Measurements from ENCODE around the gene ACADVL. TPM values are rescaled to one million over a fixed set of nuclear protein-coding genes. Genes with fewer than 3 reads are reported as not detected.
A peak's percentile ranks its signal among the peaks of the same experiment; 100 is the strongest.
"Not testable (repeated sequence)": the region's sequence is repeated elsewhere in the genome, so short reads cannot be mapped to it uniquely, and the experiment has no call there.

The ACADVL gene
- total RNA-seq (100 to 1,000 TPM; 311 to 569 (median 338) TPM), polyA plus RNA-seq (100 to 1,000 TPM; 211 to 587 (median 491) TPM)

DNA sequence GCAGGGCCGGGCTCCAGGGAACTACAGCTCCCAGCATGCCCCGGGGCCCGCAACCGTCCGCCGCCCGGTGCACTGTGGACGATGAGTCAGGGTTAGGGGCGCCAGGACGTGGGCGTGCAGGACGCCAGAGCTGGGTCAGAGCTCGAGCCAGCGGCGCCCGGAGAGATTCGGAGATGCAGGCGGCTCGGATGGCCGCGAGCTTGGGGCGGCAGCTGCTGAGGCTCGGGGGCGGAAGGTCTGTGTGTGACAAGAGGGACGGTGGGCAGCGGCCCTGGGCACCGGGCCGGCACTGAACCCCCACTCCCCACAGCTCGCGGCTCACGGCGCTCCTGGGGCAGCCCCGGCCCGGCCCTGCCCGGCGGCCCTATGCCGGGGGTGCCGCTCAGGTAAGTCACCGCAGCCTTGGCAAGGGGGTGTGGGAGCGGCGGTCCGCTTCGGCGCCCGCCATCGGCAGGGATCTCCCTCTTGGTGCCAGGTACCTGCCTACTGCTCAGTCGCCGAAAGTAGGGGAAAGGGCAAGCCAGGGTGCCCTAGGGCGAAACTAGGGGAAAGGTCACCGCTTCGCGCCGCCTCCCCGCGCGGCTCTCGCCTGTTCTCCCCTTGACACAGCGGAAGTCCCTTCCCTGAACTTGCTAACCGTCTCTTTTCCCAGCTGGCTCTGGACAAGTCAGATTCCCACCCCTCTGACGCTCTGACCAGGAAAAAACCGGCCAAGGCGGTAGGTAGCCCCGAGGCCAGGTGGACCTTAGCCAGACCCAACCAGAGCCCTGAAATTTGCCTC lies at the start of gene ACADVL, which contains the start of gene DLG4:
TSS of gene ACADVL (plus strand) at position 127 of the 781 bp plus-strand sequence. CDS start at position 174, 47 bp downstream.
TSS of gene DLG4 (minus strand) at position 25 of the 781 bp plus-strand sequence.
- H3K36me3 ChIP-seq = peaks cover 15 to 33% (median 27%) of the 10 kb centered on the region in 4 donors
- intact Hi-C loops (cut with DNase I) = no loop called here
- peak; percentile 97 for DNase-seq
- WGBS, 2 donors = 0% methylated on average over 63 of the region's 63 CpGs
- TF ChIP-seq POLR2A (IDR thresholded peaks at IDR 0.05) (peak; percentile 36 to 75), CTCF (IDR thresholded peaks at IDR 0.05) (no peak), POLR2AphosphoS5 (IDR thresholded peaks at IDR 0.05) (peak; percentile 85 to 98 (median 88)), EP300 (IDR thresholded peaks at IDR 0.05) (peak in 1 of 4 donors; percentile 22)
- peaks cover 0 to 63% (median 54%) of the 10 kb centered on the region in 4 donors for H3K4me1 ChIP-seq
- H3K27me3 ChIP-seq = no peaks in the 10 kb centered on the region
- H3K9me3 ChIP-seq = no peaks in the 10 kb centered on the region
- H3K4me3 ChIP-seq = peak within 1 kb of the TSS; percentile 73 to 98 (median 90)
- peak within 1 kb of the TSS; percentile 90 to 99 (median 98) for H3K27ac ChIP-seq

- H3K36me3 ChIP-seq; H3K9me3 ChIP-seq; H3K27ac ChIP-seq; H3K4me3 ChIP-seq; intact Hi-C loops (cut with DNase I): not testable (repeated sequence)
- Histone ChIP-seq H3K27me3 (peaks cover 0 to 42% (median 18%) of the 10 kb centered on the region in 3 donors), H3K4me1 (peaks cover 0 to 15% (median 10%) of the 10 kb centered on the region in 4 donors)
- WGBS, 2 donors = 91 to 94% methylated on average over 18 of the region's 18 CpGs
- peak; percentile 26 for DNase-seq
Measured at GRCh38 chr17:7172522-7173191, 47.1 kb upstream of the ACADVL start.

- peak overlapping the region in 3 of 4 donors; percentile 7 to 16 (median 10) for H3K4me3 ChIP-seq
- intact Hi-C loops (cut with DNase I) = no loop called here
- H3K36me3 ChIP-seq = no peaks in the 10 kb centered on the region
Measured at GRCh38 chr17:7173687-7174602, 45.8 kb upstream of the ACADVL start.

DNA sequence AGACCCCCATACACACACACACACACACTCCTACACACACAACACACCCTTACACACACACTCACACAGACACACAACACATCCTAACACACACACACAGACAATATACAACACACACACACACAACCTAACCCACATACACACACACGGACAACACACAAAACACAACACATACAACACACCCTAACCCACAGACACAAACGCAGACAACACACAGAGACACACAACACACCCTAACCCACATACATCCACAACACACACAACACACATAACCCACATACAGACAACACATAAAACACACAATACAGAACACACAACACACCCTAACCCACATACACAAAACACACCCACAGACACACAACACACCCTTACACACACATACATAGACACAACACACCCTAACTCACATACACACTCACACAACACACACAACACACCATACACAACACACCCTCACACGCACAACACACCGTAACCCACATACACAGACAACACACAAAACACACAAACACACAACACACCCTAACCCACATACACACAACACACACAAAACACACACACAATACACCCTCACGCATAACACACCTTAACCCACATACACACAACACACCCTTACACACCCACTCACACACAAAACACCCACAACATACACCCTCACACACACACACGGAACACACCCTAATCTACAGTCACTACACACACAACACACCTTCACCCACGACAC lies 45.0 kb upstream of the ACADVL start:
- Histone ChIP-seq H3K4me3 (no peak overlapping the region), H3K36me3 (no peaks in the 10 kb centered on the region), H3K9me3 (peaks cover 0 to 3% (median 0%) of the 10 kb centered on the region in 4 donors), H3K27ac (no peak overlapping the region), H3K4me1 (peaks cover 0 to 18% (median 16%) of the 10 kb centered on the region in 4 donors), H3K27me3 (peaks cover 0 to 50% (median 26%) of the 10 kb centered on the region in 3 donors)
- DNase-seq = no peak
- WGBS, 2 donors = 74 to 77% methylated on average over 7 of the region's 7 CpGs
- TF ChIP-seq POLR2A (IDR thresholded peaks at IDR 0.05) (no peak), POLR2AphosphoS5 (IDR thresholded peaks at IDR 0.05) (no peak), EP300 (IDR thresholded peaks at IDR 0.05) (no peak), CTCF (IDR thresholded peaks at IDR 0.05) (no peak)
- intact Hi-C loops (cut with DNase I) = no loop called here

More at GRCh38 chr17:7173687-7174602, 45.8 kb upstream of the ACADVL start:
- peak; percentile 76 for DNase-seq
- Histone ChIP-seq H3K4me1 (peaks cover 0 to 18% (median 16%) of the 10 kb centered on the region in 4 donors), H3K9me3 (peaks cover 0 to 5% (median under 1%) of the 10 kb centered on the region in 4 donors), H3K27ac (no peak overlapping the region), H3K27me3 (peaks cover 0 to 50% (median 26%) of the 10 kb centered on the region in 3 donors)
- 52 to 54% methylated on average over 69 of the region's 69 CpGs for WGBS, 2 donors
- no peak for TF ChIP-seq POLR2A (IDR thresholded peaks at IDR 0.05)
- no peak for TF ChIP-seq POLR2AphosphoS5 (IDR thresholded peaks at IDR 0.05)
- TF ChIP-seq EP300 (IDR thresholded peaks at IDR 0.05) = no peak
- no peak for TF ChIP-seq CTCF (IDR thresholded peaks at IDR 0.05)

All from sigmoid colon (tissue), 7 donors.